ENCODE results near the gene RASGRF1.
"Not testable (repeated sequence)": the region's sequence is repeated elsewhere in the genome, so short reads cannot be mapped to it uniquely, and the experiment has no call there.

Gene RASGRF1

DNA sequence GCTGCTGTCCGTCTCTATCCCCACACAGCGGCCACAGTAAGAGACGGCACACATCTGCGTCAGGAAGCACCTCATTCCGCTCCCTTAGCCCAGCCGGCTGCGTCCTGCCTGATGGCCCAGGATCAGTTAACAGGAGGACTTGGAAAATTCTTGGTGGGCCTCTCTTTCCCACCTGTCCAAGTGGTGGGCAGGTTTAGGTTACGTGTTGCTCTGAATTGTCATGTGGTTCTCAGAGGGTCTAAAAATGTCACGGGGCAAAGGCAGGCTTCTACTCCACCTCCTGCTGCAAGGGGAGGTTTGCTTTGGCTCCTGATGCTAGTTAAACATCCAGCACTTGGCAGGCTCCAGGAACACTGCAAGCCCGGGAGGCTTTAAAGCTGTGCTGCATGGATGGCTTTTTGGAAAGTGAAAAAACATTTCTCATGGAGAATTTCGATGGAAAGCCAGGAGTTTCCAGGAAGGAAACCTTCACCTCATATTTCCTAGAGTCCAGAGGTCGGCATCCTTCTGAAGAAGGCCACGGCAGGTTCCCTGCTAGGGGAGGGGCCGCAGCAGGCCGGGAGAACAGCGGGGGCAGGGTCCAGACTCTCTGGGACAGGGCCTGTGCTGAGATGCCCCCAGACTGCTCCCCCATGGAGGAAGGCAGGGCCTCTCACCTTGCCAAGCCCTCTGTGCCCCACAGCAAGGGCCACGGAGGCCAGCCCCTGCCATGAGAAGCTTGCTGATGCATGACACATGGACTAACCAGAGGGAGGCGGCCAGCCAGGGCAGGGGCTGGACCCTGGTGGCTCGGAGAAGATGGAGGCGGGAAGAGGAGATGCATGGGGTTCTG is 156.5 kb downstream of the RASGRF1 start:
- H3K27ac ChIP-seq (ENCODE audit: insufficient read depth, low read depth, low read length, poor library complexity, severe bottlenecking): no peak overlapping the region
- WGBS, 2 experiments: 87 to 89% methylated on average over 20 of the region's 20 CpGs
- no peaks in the 10 kb centered on the region for H3K4me1 ChIP-seq (ENCODE audit: control insufficient read depth, insufficient read depth, low read length)
- no peak overlapping the region for H3K4me3 ChIP-seq (ENCODE audit: insufficient read depth, low read depth, low read length)
- H3K27me3 ChIP-seq (ENCODE audit: control insufficient read depth, insufficient read depth, low read length, poor library complexity, severe bottlenecking): no peaks in the 10 kb centered on the region
- H3K36me3 ChIP-seq (ENCODE audit: control insufficient read depth, insufficient read depth, low read length): no peaks in the 10 kb centered on the region
- H3K9me3 ChIP-seq (ENCODE audit: control insufficient read depth, low read length): no peaks in the 10 kb centered on the region

DNA sequence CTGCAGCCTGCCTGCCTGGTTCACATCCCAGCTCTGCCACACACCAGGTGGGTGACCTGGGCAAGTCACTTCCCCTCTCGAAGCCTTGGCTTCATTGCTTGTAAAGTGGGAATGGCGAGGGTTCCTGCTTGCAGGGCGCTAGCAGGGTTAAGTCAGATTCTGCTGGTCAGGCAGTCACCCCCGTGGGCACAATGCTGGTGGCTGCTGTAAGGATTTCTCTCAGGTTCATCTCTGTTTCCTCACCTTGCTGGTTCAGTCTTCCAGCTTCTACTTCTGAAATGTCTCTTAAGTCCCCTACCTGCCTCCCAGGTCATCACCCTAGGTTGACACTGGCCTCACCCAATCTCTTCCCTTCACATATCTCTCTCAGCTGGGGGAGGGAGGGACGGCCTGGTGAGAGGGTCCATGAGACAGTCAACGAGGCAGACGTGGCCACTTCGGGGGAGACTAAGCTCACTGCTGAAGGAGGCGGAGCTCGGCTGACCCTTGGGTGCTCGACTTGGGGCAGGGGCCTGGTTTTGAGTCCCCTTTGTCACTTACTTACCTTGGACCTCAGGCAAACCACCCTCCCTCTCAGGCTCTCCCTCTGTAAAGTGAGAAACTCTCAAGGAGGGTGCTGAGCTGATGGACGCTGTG is 157.3 kb downstream of the RASGRF1 start:
- 91 to 93% methylated on average over 12 of the region's 12 CpGs for WGBS, 2 experiments

DNA sequence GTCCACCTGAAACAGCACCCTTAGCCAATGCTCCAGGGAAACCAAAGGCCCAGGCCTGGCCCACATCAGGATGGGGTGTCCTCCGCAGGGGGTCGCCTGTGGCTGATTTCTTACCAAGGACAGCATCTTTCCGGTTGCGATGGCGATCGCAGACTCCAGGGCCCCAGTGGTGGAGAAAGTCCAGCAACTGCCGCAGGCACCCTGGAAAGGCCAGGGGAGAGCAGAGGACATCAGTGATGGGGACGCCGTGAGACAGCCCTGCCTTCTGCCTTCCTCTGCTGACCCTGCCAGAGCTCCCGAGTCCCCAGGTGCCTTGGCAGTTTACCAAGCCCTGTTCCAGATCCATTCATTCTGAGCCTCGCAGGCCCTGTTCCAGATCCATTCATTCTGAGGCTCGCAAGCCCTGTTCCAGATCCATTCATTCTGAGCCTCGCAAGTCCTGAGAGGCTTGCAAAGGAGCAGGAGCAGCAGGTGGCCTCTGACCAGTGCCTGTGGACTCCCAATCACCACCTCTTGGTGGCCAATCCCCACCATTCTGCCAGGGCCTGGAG is 158.2 kb downstream of the RASGRF1 start:
- Histone ChIP-seq H3K4me1 (ENCODE audit: control insufficient read depth, insufficient read depth, low read length) (no peaks in the 10 kb centered on the region), H3K4me3 (ENCODE audit: insufficient read depth, low read depth, low read length) (no peak overlapping the region), H3K36me3 (ENCODE audit: control insufficient read depth, insufficient read depth, low read length) (no peaks in the 10 kb centered on the region), H3K9me3 (ENCODE audit: control insufficient read depth, low read length) (no peaks in the 10 kb centered on the region), H3K27me3 (ENCODE audit: control insufficient read depth, insufficient read depth, low read length, poor library complexity, severe bottlenecking) (no peaks in the 10 kb centered on the region), H3K27ac (ENCODE audit: insufficient read depth, low read depth, low read length, poor library complexity, severe bottlenecking) (no peak overlapping the region)
- WGBS, 2 experiments: 94% methylated on average over 13 of the region's 13 CpGs

More for the DNA sequence above, 157.3 kb downstream of the RASGRF1 start:
- Histone ChIP-seq H3K27ac (ENCODE audit: insufficient read depth, low read depth, low read length, poor library complexity, severe bottlenecking) (no peak overlapping the region), H3K4me1 (ENCODE audit: control insufficient read depth, insufficient read depth, low read length) (no peaks in the 10 kb centered on the region), H3K9me3 (ENCODE audit: control insufficient read depth, low read length) (no peaks in the 10 kb centered on the region), H3K27me3 (ENCODE audit: control insufficient read depth, insufficient read depth, low read length, poor library complexity, severe bottlenecking) (no peaks in the 10 kb centered on the region), H3K4me3 (ENCODE audit: insufficient read depth, low read depth, low read length) (no peak overlapping the region), H3K36me3 (ENCODE audit: control insufficient read depth, insufficient read depth, low read length) (no peaks in the 10 kb centered on the region)

DNA sequence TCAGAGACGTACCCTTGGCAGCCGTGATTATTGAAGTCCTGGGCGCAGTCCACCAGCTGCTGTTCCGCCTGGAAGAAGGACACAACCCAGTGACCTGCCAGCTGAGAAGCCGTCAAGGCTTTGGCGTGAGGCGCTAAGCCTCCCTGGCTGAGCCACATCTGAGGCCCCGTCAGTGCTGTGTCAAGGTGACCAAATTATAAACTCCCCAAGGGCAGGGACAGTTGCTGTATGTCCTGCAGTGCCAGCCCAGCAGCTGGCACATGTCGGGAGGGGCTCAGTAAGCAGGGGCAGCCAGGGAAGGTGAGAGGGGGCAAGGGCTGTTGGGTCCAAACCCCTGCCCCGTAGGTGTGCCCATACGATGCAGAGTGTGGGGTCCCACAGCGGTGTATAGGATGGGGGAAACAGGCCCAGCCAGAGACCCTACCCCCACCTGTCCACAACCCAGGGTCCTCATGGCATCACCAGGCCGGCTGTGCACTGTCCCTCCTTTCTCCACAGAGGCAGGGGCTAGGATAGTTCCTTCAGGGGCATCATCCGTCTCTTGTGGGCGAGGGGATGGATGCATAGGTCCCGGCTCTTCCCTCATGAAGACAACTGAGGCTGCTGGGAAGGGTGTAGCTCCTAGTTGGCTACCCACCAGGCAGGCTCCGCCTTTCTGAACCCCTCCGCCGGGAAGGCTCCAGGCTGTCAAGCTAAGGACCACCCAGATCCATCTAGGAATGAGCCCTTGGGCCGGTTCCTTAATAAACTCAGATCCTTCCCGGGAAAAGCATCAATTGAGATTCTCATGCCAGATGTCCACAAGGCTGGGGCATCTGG is 158.9 kb downstream of the RASGRF1 start:
- no peaks in the 10 kb centered on the region for H3K9me3 ChIP-seq (ENCODE audit: control insufficient read depth, low read length)
- no peaks in the 10 kb centered on the region for H3K36me3 ChIP-seq (ENCODE audit: control insufficient read depth, insufficient read depth, low read length)
- no peaks in the 10 kb centered on the region for H3K4me1 ChIP-seq (ENCODE audit: control insufficient read depth, insufficient read depth, low read length)
- 93 to 95% methylated on average over 21 of the region's 21 CpGs for WGBS, 2 experiments
- no peaks in the 10 kb centered on the region for H3K27me3 ChIP-seq (ENCODE audit: control insufficient read depth, insufficient read depth, low read length, poor library complexity, severe bottlenecking)
- no peak overlapping the region for H3K27ac ChIP-seq (ENCODE audit: insufficient read depth, low read depth, low read length, poor library complexity, severe bottlenecking)
- no peak overlapping the region for H3K4me3 ChIP-seq (ENCODE audit: insufficient read depth, low read depth, low read length)

DNA sequence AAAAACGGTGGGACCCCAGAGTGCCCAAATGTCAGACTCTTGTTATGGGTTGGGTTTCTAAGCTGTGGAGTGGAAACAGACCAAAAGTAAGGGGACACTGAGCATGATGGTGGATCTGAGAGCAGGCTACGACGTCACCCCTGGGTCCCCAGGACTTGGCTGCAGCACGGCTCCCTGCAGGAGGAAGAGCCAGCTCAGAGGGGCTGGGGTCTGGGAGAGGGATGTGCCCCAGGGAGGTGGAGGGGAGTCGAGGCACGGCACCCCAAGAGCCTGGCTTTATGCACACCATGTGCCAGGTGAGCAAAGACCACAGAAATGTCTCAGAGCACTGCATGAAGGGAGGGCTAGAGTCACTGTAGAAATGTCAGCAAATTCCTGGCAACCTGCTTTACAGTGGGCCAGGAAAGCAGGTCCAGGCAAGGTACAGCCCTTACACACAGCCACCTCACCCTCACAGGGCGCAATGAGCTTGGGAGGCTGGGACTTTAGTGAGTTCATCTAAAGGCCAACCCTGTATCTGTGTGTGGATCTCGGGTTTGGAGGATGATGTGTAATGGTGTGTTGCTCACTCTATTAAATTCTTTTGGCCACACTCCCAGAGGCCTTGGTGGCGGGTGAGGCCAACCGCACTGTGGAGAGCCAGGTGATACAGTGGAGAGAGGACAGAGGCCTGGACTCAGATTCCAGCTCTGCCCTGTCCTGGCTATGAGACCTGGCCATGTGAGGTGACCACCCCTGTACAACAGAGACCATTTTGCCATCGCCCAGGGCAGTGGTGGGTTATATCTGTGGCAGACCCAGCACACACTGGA is 159.8 kb downstream of the RASGRF1 start:
- 86% methylated on average over 11 of the region's 11 CpGs for WGBS, 2 experiments

DNA sequence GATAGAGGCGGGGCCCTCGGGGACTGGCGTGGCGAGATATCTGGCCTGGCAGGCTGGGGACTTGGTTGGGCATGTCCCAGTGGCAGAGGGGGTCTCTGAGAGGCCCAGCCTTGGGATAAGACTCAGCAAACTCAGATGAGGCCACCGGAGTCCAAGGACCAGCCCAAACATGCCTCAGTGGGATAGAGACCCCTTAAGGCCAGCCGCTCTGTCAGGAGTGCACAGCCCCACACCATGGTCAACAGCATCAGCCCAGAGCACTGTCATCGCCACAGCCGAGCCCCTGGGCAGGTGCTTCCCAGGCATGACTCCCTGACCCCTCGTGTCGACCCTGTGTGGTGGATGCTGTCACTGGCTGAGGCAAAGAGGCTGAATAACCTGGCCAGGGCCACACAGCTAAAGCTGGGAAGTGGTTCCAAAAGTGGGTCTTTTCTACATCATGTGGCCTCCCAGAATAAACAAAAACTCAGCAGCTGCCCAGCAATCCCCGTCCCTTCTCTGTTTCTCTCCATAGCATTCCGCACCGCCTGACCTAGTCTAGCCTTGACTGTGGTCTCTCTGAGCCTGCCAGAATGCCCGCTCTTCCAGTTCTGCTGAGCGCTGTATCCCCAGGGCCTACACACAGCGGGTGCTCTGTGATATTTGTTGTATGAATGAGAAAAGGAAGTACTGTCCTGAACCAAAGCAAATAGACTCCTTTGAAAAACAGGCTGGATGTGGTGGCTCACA is 160.9 kb downstream of the RASGRF1 start:
- no peak overlapping the region for H3K27ac ChIP-seq (ENCODE audit: insufficient read depth, low read depth, low read length, poor library complexity, severe bottlenecking)
- 91 to 93% methylated on average over 16 of the region's 16 CpGs for WGBS, 2 experiments

More for the DNA sequence above, 159.8 kb downstream of the RASGRF1 start:
- H3K9me3 ChIP-seq (ENCODE audit: control insufficient read depth, low read length): no peaks in the 10 kb centered on the region
- H3K27ac ChIP-seq (ENCODE audit: insufficient read depth, low read depth, low read length, poor library complexity, severe bottlenecking): no peak overlapping the region
- no peak overlapping the region for H3K4me3 ChIP-seq (ENCODE audit: insufficient read depth, low read depth, low read length)
- H3K36me3 ChIP-seq (ENCODE audit: control insufficient read depth, insufficient read depth, low read length): no peaks in the 10 kb centered on the region
- H3K27me3 ChIP-seq (ENCODE audit: control insufficient read depth, insufficient read depth, low read length, poor library complexity, severe bottlenecking): no peaks in the 10 kb centered on the region
- H3K4me1 ChIP-seq (ENCODE audit: control insufficient read depth, insufficient read depth, low read length): no peaks in the 10 kb centered on the region

DNA sequence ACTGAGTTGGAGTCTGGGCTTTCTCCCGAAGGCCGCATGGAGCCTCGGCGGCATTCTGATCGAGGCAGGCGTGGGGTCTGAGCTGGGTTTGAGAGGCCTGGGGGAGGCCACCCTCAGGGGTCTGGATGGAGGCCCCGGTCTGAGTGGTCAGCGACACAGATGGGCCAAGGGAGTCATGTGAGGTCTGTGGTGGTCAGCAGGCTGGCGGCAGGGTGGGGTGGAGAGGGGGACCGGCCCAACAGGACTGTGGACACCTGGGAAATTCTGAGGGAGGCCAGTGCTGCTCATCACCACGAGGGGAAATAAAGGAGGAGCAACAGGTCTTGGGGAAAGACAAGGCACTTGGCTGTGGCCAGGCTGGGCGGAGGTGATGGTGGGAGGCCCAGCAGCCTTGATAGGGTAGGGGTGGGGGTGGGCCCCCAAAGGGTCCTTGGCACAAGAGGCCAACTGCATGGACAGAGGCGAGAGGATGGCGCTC is 161.9 kb downstream of the RASGRF1 start:
- Histone ChIP-seq H3K27ac (ENCODE audit: insufficient read depth, low read depth, low read length, poor library complexity, severe bottlenecking) (no peak overlapping the region), H3K4me3 (ENCODE audit: insufficient read depth, low read depth, low read length) (no peak overlapping the region), H3K9me3 (ENCODE audit: control insufficient read depth, low read length) (no peaks in the 10 kb centered on the region), H3K4me1 (ENCODE audit: control insufficient read depth, insufficient read depth, low read length) (no peaks in the 10 kb centered on the region), H3K27me3 (ENCODE audit: control insufficient read depth, insufficient read depth, low read length, poor library complexity, severe bottlenecking) (no peaks in the 10 kb centered on the region), H3K36me3 (ENCODE audit: control insufficient read depth, insufficient read depth, low read length) (no peaks in the 10 kb centered on the region)
- 95% methylated on average over 14 of the region's 14 CpGs for WGBS, 2 experiments

More for the DNA sequence above, 160.9 kb downstream of the RASGRF1 start:
- Histone ChIP-seq H3K4me1 (ENCODE audit: control insufficient read depth, insufficient read depth, low read length) (no peaks in the 10 kb centered on the region), H3K27me3 (ENCODE audit: control insufficient read depth, insufficient read depth, low read length, poor library complexity, severe bottlenecking) (no peaks in the 10 kb centered on the region), H3K36me3 (ENCODE audit: control insufficient read depth, insufficient read depth, low read length) (no peaks in the 10 kb centered on the region), H3K4me3 (ENCODE audit: insufficient read depth, low read depth, low read length) (no peak overlapping the region), H3K9me3 (ENCODE audit: control insufficient read depth, low read length) (no peaks in the 10 kb centered on the region)

DNA sequence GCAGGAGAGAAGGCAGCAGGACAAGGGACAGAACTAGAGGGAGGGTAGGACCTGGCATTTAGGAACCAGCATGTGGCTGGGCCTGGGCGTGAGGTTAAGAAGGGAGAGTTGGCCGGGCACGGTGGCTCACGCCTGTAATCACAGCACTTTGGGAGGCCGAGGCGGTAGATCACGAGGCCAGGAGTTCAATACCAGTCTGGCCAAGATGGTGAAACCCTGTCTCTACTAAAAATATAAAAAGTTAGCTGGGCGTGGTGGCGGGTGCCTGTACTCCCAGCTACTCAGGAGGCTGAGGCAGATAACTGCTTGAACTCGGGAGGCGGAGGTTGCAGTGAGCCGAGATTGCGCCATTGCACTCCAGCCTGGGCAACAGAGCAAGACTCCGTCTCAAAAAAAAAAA is 162.4 kb downstream of the RASGRF1 start:
- not testable (repeated sequence) for H3K4me3 ChIP-seq (ENCODE audit: insufficient read depth, low read depth, low read length)

More for the DNA sequence above, 162.4 kb downstream of the RASGRF1 start:
- not testable (repeated sequence) for H3K9me3 ChIP-seq (ENCODE audit: control insufficient read depth, low read length); H3K36me3 ChIP-seq (ENCODE audit: control insufficient read depth, insufficient read depth, low read length); H3K4me1 ChIP-seq (ENCODE audit: control insufficient read depth, insufficient read depth, low read length); H3K27ac ChIP-seq (ENCODE audit: insufficient read depth, low read depth, low read length, poor library complexity, severe bottlenecking); H3K27me3 ChIP-seq (ENCODE audit: control insufficient read depth, insufficient read depth, low read length, poor library complexity, severe bottlenecking)
- 93 to 95% methylated on average over 14 of the region's 14 CpGs for WGBS, 2 experiments

Data from ectodermal cell (in vitro differentiated cells).